A549 (cell line): ENCODE measurements around the gene BTBD6. TPM values are rescaled to one million over a fixed set of nuclear protein-coding genes. Genes with fewer than 3 reads are reported as not detected.

Source experiments
- ATAC-seq, 2 experiments: fragments of 200-7000 bp in 1 of 2; fragments of >200 bp in 1 of 2; cut with Nextera tagmentation in 1 of 2; cut with Tn5 transposase in 1 of 2; 3 replicates each; pipeline versions ENCODE4 v1.8.0 to v1.9.1; 2018 to 2020; ENCODE audit warnings: mild to moderate bottlenecking in 1 of 2, moderate library complexity in 1 of 2
- CTCF ChIA-PET: fragments of 300-600 bp; sonication (Branson Sonifier 250); formaldehyde crosslinking; extraction: SDS; loops from one replicate; lab custom pipeline; 2021; ENCODE audit warnings: antibody characterized with exemption, inconsistent platforms; lab: Yijun Ruan, JAX
- POLR2A ChIA-PET: fragments of 350-600 bp; formaldehyde crosslinking; extraction: SDS; loops from one replicate; lab custom pipeline; 2021; ENCODE audit warnings: antibody characterized with exemption, inconsistent platforms; lab: Yijun Ruan, JAX
- DNase-seq, 2 experiments: peaks; one replicate each; pipeline versions ENCODE4 v3.0.0 to v3.0.0-alpha.2; 2011 to 2016; ENCODE audit warnings: low read depth in 1 of 2, low spot score in 1 of 2
- FAIRE-seq: peaks from 2 replicates; lab custom pipeline; 2011; peaks lifted over from hg19 to GRCh38; lab: Jason Lieb, UNC
- H3K27ac ChIP-seq, 2 experiments: fragments of >200 bp; sonication (Bioruptor Twin); formaldehyde crosslinking; 3 replicates each; pipeline ENCODE4 v1.5.1; 2016 to 2017
- H3K4me1 ChIP-seq: fragments of >200 bp; sonication (Bioruptor Twin); formaldehyde crosslinking; 3 replicates; pipeline ENCODE4 v1.6.1; 2016
- H3K4me2 ChIP-seq: fragments of >200 bp; sonication (Bioruptor Twin); formaldehyde crosslinking; 3 replicates; pipeline ENCODE4 v1.6.1; 2016
- H3K4me3 ChIP-seq: fragments of >200 bp; sonication (Bioruptor Twin); formaldehyde crosslinking; 3 replicates; pipeline ENCODE4 v1.5.1; 2016
- H3K9me3 ChIP-seq: fragments of >200 bp; sonication (Bioruptor Twin); formaldehyde crosslinking; 3 replicates; pipeline ENCODE4 v1.6.1; 2016
- CTCF ChIP-seq: fragments of >200 bp; sonication (Bioruptor Twin); formaldehyde crosslinking; IDR thresholded peaks from 3 replicates; pipeline ENCODE4 v1.5.1; 2016
- EHF ChIP-seq: fragments of 250-450 bp; sonication (Bioruptor Pico); IDR thresholded peaks from 2 replicates; pipeline ENCODE4 v1.5.0; 2020; ENCODE audit warnings: mild to moderate bottlenecking
- FOSB ChIP-seq: fragments of 250-450 bp; sonication (Bioruptor Pico); IDR thresholded peaks from 2 replicates; pipeline ENCODE4 v1.5.0; 2020; ENCODE audit warnings: mild to moderate bottlenecking, moderate library complexity
- HDAC2 ChIP-seq: fragments of 200-600 bp; sonication (generic); IDR thresholded peaks from 2 replicates; pipeline ENCODE4 v1.6.1; 2016
- HMGXB4 ChIP-seq: fragments of 250-450 bp; sonication (Bioruptor Pico); IDR thresholded peaks from 2 replicates; pipeline ENCODE4 v1.5.0; 2021; ENCODE audit warnings: mild to moderate bottlenecking, moderate library complexity, borderline replicate concordance
- HOXB5 ChIP-seq: fragments of 250-450 bp; sonication (Bioruptor Pico); IDR thresholded peaks from 2 replicates; pipeline ENCODE4 v1.5.0; 2020; ENCODE audit warnings: mild to moderate bottlenecking, moderate library complexity
- JUN ChIP-seq, 2 experiments: fragments of >200 bp; sonication (Bioruptor Twin); formaldehyde crosslinking; IDR thresholded peaks; 2 replicates in 1 of 2; 3 replicates in 1 of 2; pipeline ENCODE4 v1.6.1; 2016 to 2017
- JUNB ChIP-seq: fragments of >200 bp; sonication (Bioruptor Twin); formaldehyde crosslinking; IDR thresholded peaks from 2 replicates; pipeline ENCODE4 v1.6.1; 2016
- MAZ ChIP-seq: fragments of 150-350 bp; IDR thresholded peaks from 2 replicates; pipeline ENCODE4 v1.6.1; 2014; ENCODE audit warnings: antibody characterized with exemption, low read depth, low read length, borderline replicate concordance
- RAD21 ChIP-seq, 2 experiments: fragments of >200 bp in 1 of 2; sonication (Bioruptor Twin) in 1 of 2; formaldehyde crosslinking in 1 of 2; IDR thresholded peaks in 1 of 2; conservative IDR thresholded peaks in 1 of 2; 2 replicates in 1 of 2; 3 replicates in 1 of 2; pipeline ENCODE4 v1.6.1; 2012 to 2018; ENCODE audit warnings: inconsistent platforms in 1 of 2
- REST ChIP-seq: fragments of 200-600 bp; sonication (generic); IDR thresholded peaks from 2 replicates; pipeline ENCODE4 v1.6.1; 2016; ENCODE audit warnings: antibody characterized with exemption, mild to moderate bottlenecking, moderate library complexity
- RFX5 ChIP-seq: fragments of 450-650 bp; IDR thresholded peaks from 2 replicates; pipeline ENCODE4 v1.7.1; 2014; ENCODE audit warnings: antibody characterized with exemption, mild to moderate bottlenecking, moderate library complexity
- SREBF2 ChIP-seq: fragments of 450-650 bp; IDR thresholded peaks from 2 replicates; pipeline ENCODE4 v1.6.1; 2014; ENCODE audit warnings: mild to moderate bottlenecking, moderate library complexity
- WGBS: methylation state at CpG from one replicate; pipeline ENCODE4 v1.1.6; 2017; ENCODE audit errors: missing lambda C conversion rate; 5-methylcytosine and 5-hydroxymethylcytosine counted together
- polyA plus RNA-seq, 4 experiments: library from polyadenylated mRNA; depleted of rRNA in 3 of 4; stranded (reverse); fragments of >200 nt; fragmentation: RNase III in 1 of 4; extraction: RNeasy Plus Mini Kit Qiagen cat#74134 plus additional on column Dnase treatment in 1 of 4; gene quantifications; 2 replicates in 3 of 4; 3 replicates in 1 of 4; pipeline ENCODE4 v1.2.3, GENCODE V29; 2011 to 2017

The BTBD6 gene
- polyA plus RNA-seq, 2 of the 4 experiments (the other 2 are of a cell fraction) = 16.1 to 33.6 TPM

GRCh38 chr14:105261781-105262180, 13.4 kb downstream of the BTBD6 start:
- ATAC-seq = no peak; a peak in 1 of 6 replicates

GRCh38 chr14:105267820-105268548, 19.7 kb downstream of the BTBD6 start:
- FAIRE-seq (no peak), DNase-seq (peak in 1 of 2 experiments; percentile 36), ATAC-seq (peak; percentile 82 to 86)
- peak; percentile 23; the same call in 2 of the 3 replicates for TF ChIP-seq CTCF
- no peak for TF ChIP-seq HMGXB4
- TF ChIP-seq EHF (CRISPR knock-in tag) = no peak
- no peak for TF ChIP-seq RFX5
- peak; percentile 30 to 58; a peak in 2 of 5 replicates for TF ChIP-seq RAD21 (conservative IDR thresholded peaks at IDR 0.05 in 1 of 2, IDR thresholded peaks at IDR 0.05 in 1 of 2)
- TF ChIP-seq JUN (IDR thresholded peaks at IDR 0.05) = no peak
- Histone ChIP-seq H3K27ac (no peak overlapping the region), H3K4me3 (no peak overlapping the region), H3K9me3 (no peaks in the 10 kb centered on the region), H3K4me1 (no peaks in the 10 kb centered on the region), H3K4me2 (no peak overlapping the region)
- CTCF ChIA-PET = interaction anchor here (1.0 to 3.8 kb wide), 4 partner anchors 8 to 65 kb away, joined by 3 to 13 read pairs (median 6); no protein-coding TSS in a partner anchor
- POLR2A ChIA-PET = no interaction called here
- WGBS = 89% methylated on average over 19 of the region's 21 CpGs

More at GRCh38 chr14:105261781-105262180, 13.4 kb downstream of the BTBD6 start:
- 96% methylated on average over 10 of the region's 20 CpGs for WGBS
- no peak for TF ChIP-seq FOSB (CRISPR knock-in tag)
- TF ChIP-seq SREBF2 = no peak
- TF ChIP-seq MAZ = no peak
- no peak for TF ChIP-seq HDAC2
- no peak for TF ChIP-seq REST
- TF ChIP-seq HOXB5 (CRISPR knock-in tag) = no peak
- no peak for TF ChIP-seq JUNB
- Histone ChIP-seq H3K4me3 (no peak overlapping the region), H3K4me1 (peaks cover 11% of the 10 kb centered on the region), H3K4me2 (no peak overlapping the region), H3K27ac (no peak overlapping the region), H3K9me3 (no peaks in the 10 kb centered on the region)
- POLR2A ChIA-PET = no interaction called here
- CTCF ChIA-PET = interaction anchor here (0.6 kb wide), 1 partner anchor 449 kb away, joined by 3 read pairs; no protein-coding TSS in a partner anchor
- FAIRE-seq (no peak), DNase-seq (no peak)
